Bronchial epithelial cell (primary cell): Measurements from ENCODE around the gene RALBP1. TPM values are rescaled to one million over a fixed set of nuclear protein-coding genes. Genes with fewer than 3 reads are reported as not detected.
"Not testable (repeated sequence)": the region's sequence is repeated elsewhere in the genome, so short reads cannot be mapped to it uniquely, and the experiment has no call there.

Experiments used
- DNase-seq: peaks from one replicate; pipeline ENCODE4 v3.0.0-alpha.2; 2010; ENCODE audit warnings: low read depth
- FAIRE-seq: peaks from 2 replicates; lab custom pipeline; 2011; peaks lifted over from hg19 to GRCh38; lab: Jason Lieb, UNC
- H3K27me3 ChIP-seq: 2 replicates; pipeline ENCODE4 v1.5.1; 2011; ENCODE audit warnings: low read length; ENCODE audit not compliant: control insufficient read depth, insufficient read depth
- H3K36me3 ChIP-seq: 2 replicates; pipeline ENCODE4 v1.5.1; 2011; ENCODE audit warnings: low read length; ENCODE audit not compliant: control insufficient read depth, insufficient read depth
- H3K4me3 ChIP-seq: 2 replicates; pipeline ENCODE4 v1.5.1; 2011; ENCODE audit warnings: mild to moderate bottlenecking, low read depth, low read length, control low read depth
- CTCF ChIP-seq: IDR thresholded peaks from 2 replicates; pipeline ENCODE4 v1.5.1; 2011; ENCODE audit warnings: mild to moderate bottlenecking, moderate library complexity, low read length, control low read depth, inconsistent platforms; ENCODE audit not compliant: insufficient read depth, severe bottlenecking
- total RNA-seq: library from RNA; depleted of rRNA; stranded (reverse); fragments of >200 nt; gene quantifications from 2 replicates; pipeline ENCODE4 v1.2.1, GENCODE V29; 2014

Gene RALBP1
- total RNA-seq, 1 donor from 2014 or later: 63.7 TPM

GRCh38 chr18:9431296-9431695 lies 44.0 kb upstream of the RALBP1 start:
- DNase-seq (no peak), FAIRE-seq (no peak)
- Histone ChIP-seq H3K27me3 (no peaks in the 10 kb centered on the region), H3K4me3 (no peak overlapping the region), H3K36me3 (no peaks in the 10 kb centered on the region)
- no peak for TF ChIP-seq CTCF

GRCh38 chr18:9433122-9433521 lies 42.2 kb upstream of the RALBP1 start:
- FAIRE-seq, H3K4me3 ChIP-seq, DNase-seq, H3K36me3 ChIP-seq, H3K27me3 ChIP-seq: not testable (repeated sequence)

GRCh38 chr18:9433671-9434121 lies 41.6 kb upstream of the RALBP1 start:
- FAIRE-seq (no peak), DNase-seq (no peak)
- no peak overlapping the region for H3K4me3 ChIP-seq
- H3K36me3 ChIP-seq: no peaks in the 10 kb centered on the region
- H3K27me3 ChIP-seq: no peaks in the 10 kb centered on the region
- TF ChIP-seq CTCF: no peak

- TF ChIP-seq CTCF: no peak
- DNase-seq (no peak), FAIRE-seq (no peak)
- Histone ChIP-seq H3K4me3 (no peak overlapping the region), H3K27me3 (no peaks in the 10 kb centered on the region), H3K36me3 (no peaks in the 10 kb centered on the region)
Observed at GRCh38 chr18:9434122-9434701, 41.1 kb upstream of the RALBP1 start.

- Histone ChIP-seq H3K4me3 (no peak overlapping the region), H3K27me3 (no peaks in the 10 kb centered on the region), H3K36me3 (no peaks in the 10 kb centered on the region)
- no peak for DNase-seq
- no peak for FAIRE-seq
- no peak for TF ChIP-seq CTCF
Observed at GRCh38 chr18:9435041-9435440, 40.3 kb upstream of the RALBP1 start.

GRCh38 chr18:9436206-9436929 lies 38.9 kb upstream of the RALBP1 start:
- no peak for FAIRE-seq
- no peak for TF ChIP-seq CTCF
- Histone ChIP-seq H3K27me3 (no peaks in the 10 kb centered on the region), H3K4me3 (no peak overlapping the region), H3K36me3 (no peaks in the 10 kb centered on the region)
- DNase-seq: no peak
